ENCODE results near the gene VSTM4.

DNA sequence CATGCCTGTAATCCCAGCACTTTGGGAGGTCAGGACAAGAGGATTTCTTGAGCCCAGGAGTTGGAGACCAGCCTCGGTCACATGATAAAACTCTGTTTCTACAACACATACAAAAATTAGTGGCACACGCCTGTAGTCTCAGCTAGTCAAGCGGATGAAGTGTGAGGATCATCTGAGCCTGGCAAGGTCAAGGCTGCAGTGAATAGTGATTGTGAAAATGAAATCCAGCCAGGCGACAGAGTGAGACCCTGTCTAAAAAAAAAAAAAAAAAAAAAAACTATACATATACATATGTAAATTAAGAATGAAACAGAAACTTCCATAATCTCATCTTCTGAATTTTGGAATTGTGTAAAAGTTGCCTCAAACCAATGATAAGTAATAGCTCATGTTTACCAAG is 36.7 kb upstream of the VSTM4 start:
- TF ChIP-seq, protein P1, sequence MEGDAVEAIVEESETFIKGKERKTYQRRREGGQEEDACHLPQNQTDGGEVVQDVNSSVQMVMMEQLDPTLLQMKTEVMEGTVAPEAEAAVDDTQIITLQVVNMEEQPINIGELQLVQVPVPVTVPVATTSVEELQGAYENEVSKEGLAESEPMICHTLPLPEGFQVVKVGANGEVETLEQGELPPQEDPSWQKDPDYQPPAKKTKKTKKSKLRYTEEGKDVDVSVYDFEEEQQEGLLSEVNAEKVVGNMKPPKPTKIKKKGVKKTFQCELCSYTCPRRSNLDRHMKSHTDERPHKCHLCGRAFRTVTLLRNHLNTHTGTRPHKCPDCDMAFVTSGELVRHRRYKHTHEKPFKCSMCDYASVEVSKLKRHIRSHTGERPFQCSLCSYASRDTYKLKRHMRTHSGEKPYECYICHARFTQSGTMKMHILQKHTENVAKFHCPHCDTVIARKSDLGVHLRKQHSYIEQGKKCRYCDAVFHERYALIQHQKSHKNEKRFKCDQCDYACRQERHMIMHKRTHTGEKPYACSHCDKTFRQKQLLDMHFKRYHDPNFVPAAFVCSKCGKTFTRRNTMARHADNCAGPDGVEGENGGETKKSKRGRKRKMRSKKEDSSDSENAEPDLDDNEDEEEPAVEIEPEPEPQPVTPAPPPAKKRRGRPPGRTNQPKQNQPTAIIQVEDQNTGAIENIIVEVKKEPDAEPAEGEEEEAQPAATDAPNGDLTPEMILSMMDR (IDR thresholded peaks at IDR 0.05; ENCODE audit: low read depth, low read length) = no peak
- no peak for TF ChIP-seq POLR2A (IDR thresholded peaks at IDR 0.05; ENCODE audit: extremely low read depth, insufficient read length)
- no peak for TF ChIP-seq MYC (IDR thresholded peaks at IDR 0.05; ENCODE audit: low read depth, low read length)

Measured in NB4 (cell line).